WERI-Rb-1 (cell line): ENCODE data around the gene TTLL5.
A peak's percentile ranks its signal among the peaks of the same experiment; 100 is the strongest.

ENCODE experiments used
- DNase-seq: peaks from one replicate; pipeline ENCODE4 v3.0.0-alpha.2; 2020
- H3K27ac ChIP-seq: fragments of 250-450 bp; sonication (Bioruptor Pico); 2 replicates; pipeline ENCODE4 v1.5.1; 2020; ENCODE audit warnings: mild to moderate bottlenecking, moderate library complexity
- H3K27me3 ChIP-seq: fragments of 250-450 bp; sonication (Bioruptor Pico); 2 replicates; pipeline ENCODE4 v1.5.1; 2021; ENCODE audit warnings: mild to moderate bottlenecking, low read depth, moderate library complexity; ENCODE audit not compliant: insufficient read depth, severe bottlenecking
- H3K36me3 ChIP-seq: fragments of 250-450 bp; sonication (Bioruptor Pico); 2 replicates; pipeline ENCODE4 v1.5.1; 2020; ENCODE audit warnings: mild to moderate bottlenecking, moderate library complexity
- H3K4me3 ChIP-seq: 2 replicates; pipeline ENCODE4 v1.5.1; 2011; ENCODE audit warnings: low read depth, mild to moderate bottlenecking, control low read depth, low read length
- H3K9me3 ChIP-seq: fragments of 250-450 bp; sonication (Bioruptor Pico); 2 replicates; pipeline ENCODE4 v1.5.1; 2021; ENCODE audit warnings: mild to moderate bottlenecking, moderate library complexity; ENCODE audit not compliant: severe bottlenecking
- TF ChIP-seq, protein P1 (sequence below): IDR thresholded peaks from 2 replicates; pipeline ENCODE4 v1.5.1; 2011; ENCODE audit warnings: low read depth, mild to moderate bottlenecking, control low read depth, inconsistent platforms, low read length

Gene TTLL5

DNA sequence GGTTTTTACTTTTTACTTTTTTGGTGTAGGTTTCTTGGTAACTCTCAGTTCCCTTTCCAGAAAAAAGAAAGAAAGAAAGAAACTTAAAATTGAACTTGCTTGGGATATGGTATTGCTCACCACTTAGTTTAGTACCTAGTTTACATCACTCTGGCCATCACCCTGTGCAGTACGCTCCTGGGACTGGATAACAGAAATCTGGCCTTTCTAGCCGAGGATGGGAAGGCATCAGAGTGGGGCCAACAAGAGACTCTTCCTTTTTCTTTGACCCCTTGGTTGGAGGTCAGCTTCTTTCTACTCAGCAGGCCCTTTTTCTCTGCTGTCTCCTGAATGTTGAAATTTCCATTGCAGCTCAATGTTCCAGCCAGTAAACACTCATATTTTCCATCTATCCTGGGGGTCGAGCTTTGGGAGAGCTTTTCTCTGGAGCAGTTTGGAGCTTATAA is 164.1 kb downstream of the TTLL5 start:
- H3K36me3 ChIP-seq = peaks cover 7% of the 10 kb centered on the region
- no peaks in the 10 kb centered on the region for H3K27me3 ChIP-seq
- no peak for DNase-seq
- H3K4me3 ChIP-seq = no peak overlapping the region
- TF ChIP-seq, protein P1, sequence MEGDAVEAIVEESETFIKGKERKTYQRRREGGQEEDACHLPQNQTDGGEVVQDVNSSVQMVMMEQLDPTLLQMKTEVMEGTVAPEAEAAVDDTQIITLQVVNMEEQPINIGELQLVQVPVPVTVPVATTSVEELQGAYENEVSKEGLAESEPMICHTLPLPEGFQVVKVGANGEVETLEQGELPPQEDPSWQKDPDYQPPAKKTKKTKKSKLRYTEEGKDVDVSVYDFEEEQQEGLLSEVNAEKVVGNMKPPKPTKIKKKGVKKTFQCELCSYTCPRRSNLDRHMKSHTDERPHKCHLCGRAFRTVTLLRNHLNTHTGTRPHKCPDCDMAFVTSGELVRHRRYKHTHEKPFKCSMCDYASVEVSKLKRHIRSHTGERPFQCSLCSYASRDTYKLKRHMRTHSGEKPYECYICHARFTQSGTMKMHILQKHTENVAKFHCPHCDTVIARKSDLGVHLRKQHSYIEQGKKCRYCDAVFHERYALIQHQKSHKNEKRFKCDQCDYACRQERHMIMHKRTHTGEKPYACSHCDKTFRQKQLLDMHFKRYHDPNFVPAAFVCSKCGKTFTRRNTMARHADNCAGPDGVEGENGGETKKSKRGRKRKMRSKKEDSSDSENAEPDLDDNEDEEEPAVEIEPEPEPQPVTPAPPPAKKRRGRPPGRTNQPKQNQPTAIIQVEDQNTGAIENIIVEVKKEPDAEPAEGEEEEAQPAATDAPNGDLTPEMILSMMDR = no peak
- H3K9me3 ChIP-seq = no peaks in the 10 kb centered on the region
- H3K27ac ChIP-seq = no peak overlapping the region

DNA sequence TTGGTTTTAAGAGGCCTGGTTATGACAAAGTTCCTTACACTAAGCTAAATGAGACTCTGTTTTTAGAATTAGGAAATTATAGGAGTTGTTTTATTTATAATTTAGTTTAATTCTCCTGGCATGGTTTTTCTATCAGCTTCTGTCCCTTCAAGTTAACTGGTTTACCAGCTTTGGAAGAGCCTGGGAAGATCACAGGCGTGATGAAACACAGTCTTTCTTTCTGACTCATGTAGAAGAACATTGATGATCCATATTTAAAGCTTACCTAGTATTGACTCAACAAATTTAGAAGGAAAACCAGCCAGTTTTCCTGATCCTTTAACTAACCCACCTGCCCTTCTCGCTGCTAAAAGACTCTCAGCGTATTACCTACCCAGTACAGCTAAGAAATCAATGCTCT is 165.6 kb downstream of the TTLL5 start:
- no peak overlapping the region for H3K4me3 ChIP-seq
- TF ChIP-seq, protein P1 = no peak
- DNase-seq = no peak
- no peaks in the 10 kb centered on the region for H3K27me3 ChIP-seq
- H3K9me3 ChIP-seq = no peaks in the 10 kb centered on the region
- peaks cover 6% of the 10 kb centered on the region for H3K36me3 ChIP-seq
- no peak overlapping the region; the same call in 1 of the 2 replicates for H3K27ac ChIP-seq

DNA sequence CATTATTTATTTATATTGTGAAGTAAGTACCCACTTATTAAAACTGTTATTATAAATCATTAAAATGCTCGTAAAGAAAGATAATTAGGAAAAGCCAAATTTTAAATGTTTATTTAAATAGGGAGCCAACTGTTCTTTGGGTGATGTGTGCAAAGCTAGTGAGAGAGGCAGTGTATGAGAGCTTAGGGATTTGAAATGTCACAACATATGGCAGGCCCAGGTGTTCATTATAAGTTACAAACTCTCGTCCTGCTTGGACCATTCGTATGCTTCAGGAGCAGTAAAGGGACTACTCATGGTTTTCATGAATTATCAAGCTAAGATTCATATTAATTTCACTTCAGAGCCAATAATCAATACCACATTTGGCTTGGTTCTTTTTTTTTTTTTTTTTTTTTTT is 166.3 kb downstream of the TTLL5 start:
- Histone ChIP-seq H3K9me3 (no peaks in the 10 kb centered on the region), H3K27ac (peak overlapping the region; percentile 29), H3K27me3 (no peaks in the 10 kb centered on the region), H3K36me3 (peaks cover 6% of the 10 kb centered on the region), H3K4me3 (no peak overlapping the region)
- TF ChIP-seq, protein P1 = no peak
- peak; percentile 12 for DNase-seq

DNA sequence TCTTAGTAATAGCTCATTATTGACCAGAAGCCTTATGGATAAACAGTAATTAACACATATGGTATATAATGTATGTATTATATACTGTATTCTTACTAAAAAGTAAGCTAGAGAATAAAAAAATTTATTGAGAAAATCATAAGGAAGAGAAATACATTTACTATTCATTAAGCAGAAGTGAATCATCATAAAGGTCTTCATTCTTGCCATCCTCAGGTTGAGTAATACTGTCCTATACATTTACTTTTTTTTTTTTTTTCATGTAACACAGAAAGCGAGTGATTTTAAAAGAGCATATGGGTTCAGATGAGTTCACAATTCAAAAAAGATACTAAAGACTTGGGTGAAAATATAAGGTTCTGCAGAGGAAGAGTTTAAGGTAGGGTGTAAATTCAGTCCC is 168.3 kb downstream of the TTLL5 start:
- Histone ChIP-seq H3K4me3 (no peak overlapping the region), H3K27ac (no peak overlapping the region), H3K27me3 (no peaks in the 10 kb centered on the region), H3K36me3 (peaks cover under 1% of the 10 kb centered on the region), H3K9me3 (no peaks in the 10 kb centered on the region)
- DNase-seq = no peak
- TF ChIP-seq, protein P1 = no peak

DNA sequence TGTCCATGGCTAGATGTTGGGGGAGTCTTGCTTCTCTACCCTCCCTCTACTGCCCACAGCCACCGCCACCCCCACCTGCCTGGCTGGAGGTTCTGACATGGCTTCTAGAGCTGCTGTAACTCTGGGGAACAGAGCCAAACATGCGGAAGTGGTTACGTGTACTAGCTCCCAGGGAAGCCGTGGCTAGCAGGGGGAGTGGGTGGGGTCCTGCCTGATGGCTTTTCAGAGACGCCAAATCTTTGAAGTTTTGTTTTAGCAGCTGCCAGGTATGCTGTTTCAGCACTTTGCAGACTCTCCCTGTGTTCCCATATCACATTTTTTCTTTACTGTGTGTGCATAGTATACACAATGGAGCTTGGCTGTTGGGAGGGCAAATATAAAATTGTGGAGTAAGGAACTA is 170.4 kb downstream of the TTLL5 start:
- H3K4me3 ChIP-seq = no peak overlapping the region
- H3K27me3 ChIP-seq = no peaks in the 10 kb centered on the region
- no peak for DNase-seq
- no peaks in the 10 kb centered on the region for H3K9me3 ChIP-seq
- H3K36me3 ChIP-seq = no peaks in the 10 kb centered on the region; the same call in 1 of the 2 replicates
- TF ChIP-seq, protein P1 = no peak
- H3K27ac ChIP-seq = no peak overlapping the region

DNA sequence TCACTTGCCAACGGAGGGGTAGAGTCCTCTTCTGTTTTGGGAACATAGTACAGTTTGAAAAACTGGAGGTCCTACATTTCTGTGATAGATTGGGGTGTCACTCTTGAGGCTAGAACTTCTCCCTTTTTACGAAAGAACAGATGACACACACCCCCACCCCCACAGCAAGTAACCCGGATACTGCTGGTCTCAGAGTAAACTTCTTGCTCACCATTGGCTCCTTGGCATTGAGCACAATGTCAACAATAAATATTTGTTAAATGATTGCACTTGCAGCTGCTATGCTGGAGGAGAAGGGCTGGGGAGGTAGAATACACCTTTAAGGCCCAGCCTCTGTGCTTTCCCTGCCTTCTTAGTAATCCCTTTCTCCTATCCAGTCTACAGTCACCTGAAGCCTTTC is 170.9 kb downstream of the TTLL5 start:
- no peaks in the 10 kb centered on the region; the same call in 1 of the 2 replicates for H3K36me3 ChIP-seq

More for the DNA sequence above, 170.9 kb downstream of the TTLL5 start:
- Histone ChIP-seq H3K4me3 (no peak overlapping the region), H3K27ac (no peak overlapping the region), H3K27me3 (no peaks in the 10 kb centered on the region), H3K9me3 (no peaks in the 10 kb centered on the region)
- no peak for DNase-seq
- TF ChIP-seq, protein P1 = no peak
